Uterus (tissue), 4 donors: ENCODE data around the gene NACA. TPM values are rescaled to one million over a fixed set of nuclear protein-coding genes. Genes with fewer than 3 reads are reported as not detected.

Experiments used
- DNase-seq, 2 donors: peaks; one replicate each; pipeline ENCODE4 v3.0.0-alpha.2; 2019 to 2020
- H3K27ac ChIP-seq, 2 donors: fragments of 200-600 bp; sonication (generic); 1 replicate in 1 of 2; 2 replicates in 1 of 2; pipeline ENCODE4 v1.5.1; 2016 to 2018
- H3K27me3 ChIP-seq, 2 donors: fragments of 200-600 bp; sonication (generic); one replicate each; pipeline ENCODE4 v1.5.1; 2018 to 2019; ENCODE audit warnings: control low read depth in 1 of 2
- H3K36me3 ChIP-seq, 2 donors: fragments of 200-600 bp; sonication (generic); one replicate each; pipeline ENCODE4 v1.5.1; 2019; ENCODE audit warnings: control low read depth in 1 of 2
- H3K4me1 ChIP-seq, 2 donors: fragments of 200-600 bp; sonication (generic); one replicate each; pipeline ENCODE4 v1.5.1; 2018 to 2019; ENCODE audit warnings: control low read depth in 1 of 2
- H3K4me3 ChIP-seq, 2 donors: fragments of 200-600 bp; sonication (generic); 1 replicate in 1 of 2; 2 replicates in 1 of 2; pipeline ENCODE4 v1.5.1; 2018 to 2019; ENCODE audit warnings: mild to moderate bottlenecking in 1 of 2
- H3K9me3 ChIP-seq, 2 donors: fragments of 200-600 bp; sonication (generic); one replicate each; pipeline ENCODE4 v1.5.1; 2019; ENCODE audit warnings: control low read depth in 1 of 2
- CTCF ChIP-seq, 4 experiments: fragments of 200-600 bp in 2 of 4; fragments of 450-650 bp in 2 of 4; sonication (generic) in 2 of 4; IDR thresholded peaks; one replicate each; pipeline ENCODE4 v1.5.1; 2016 to 2019; ENCODE audit warnings: antibody characterized with exemption in 4 of 4, mild to moderate bottlenecking in 2 of 4, moderate library complexity in 1 of 4
- POLR2A ChIP-seq, 2 donors: fragments of 450-650 bp; IDR thresholded peaks; one replicate each; pipeline ENCODE4 v1.6.1; 2016; ENCODE audit warnings: antibody characterized with exemption in 2 of 2, mild to moderate bottlenecking in 1 of 2, moderate library complexity in 1 of 2
- intact Hi-C: fragments of 100-400 bp; cut with DNase I; formaldehyde crosslinking; loops from one replicate; pipeline ENCODE4 v1.15.1; 2023; ENCODE audit warnings: low total_unique reads
- total RNA-seq, 4 donors: library from RNA; depleted of rRNA in 3 of 4; stranded (reverse); fragments of >200 nt in 3 of 4; gene quantifications; one replicate each; pipeline versions ENCODE4 v1.1.0 to v1.2.4, GENCODE V29; 2014 to 2023
- donor health status: DM: yes; HTN: yes; CAD: no.

The NACA gene
- total RNA-seq, 4 donors from 2014 or later: 942 to 2,684 (median 1,304) TPM

GRCh38 chr12:56723889-56724700 lies 1.0 kb downstream of the NACA start:
- TF ChIP-seq CTCF (IDR thresholded peaks at IDR 0.05) (no peak), POLR2A (IDR thresholded peaks at IDR 0.05) (no peak)
- Histone ChIP-seq H3K27me3 (no peaks in the 10 kb centered on the region), H3K4me3 (peak overlapping the region; percentile 61 to 78), H3K27ac (peak overlapping the region; percentile 88 to 93), H3K4me1 (peaks cover 10 to 14% of the 10 kb centered on the region in 2 donors), H3K36me3 (no peaks in the 10 kb centered on the region), H3K9me3 (no peaks in the 10 kb centered on the region)
- DNase-seq: peak; percentile 63 to 69
- intact Hi-C loops: loop anchor here (10.0 kb wide), 1 partner anchor 89 kb away; the partner anchor contains the start of gene BAZ2A

GRCh38 chr12:56723352-56723751 lies 1.7 kb downstream of the NACA start:
- H3K36me3 ChIP-seq: no peaks in the 10 kb centered on the region
- H3K4me1 ChIP-seq: peaks cover 14 to 17% of the 10 kb centered on the region in 2 donors
- peak overlapping the region; percentile 88 to 93 for H3K27ac ChIP-seq
- H3K9me3 ChIP-seq: no peaks in the 10 kb centered on the region
- intact Hi-C loops: loop anchor here (10.0 kb wide), 1 partner anchor 89 kb away; the partner anchor contains the start of gene BAZ2A
- no peak for DNase-seq
- H3K27me3 ChIP-seq: no peaks in the 10 kb centered on the region
- peak overlapping the region; percentile 61 to 78 for H3K4me3 ChIP-seq
- TF ChIP-seq POLR2A (IDR thresholded peaks at IDR 0.05) (no peak), CTCF (IDR thresholded peaks at IDR 0.05) (no peak)

- H3K4me1 ChIP-seq: peaks cover 14 to 21% of the 10 kb centered on the region in 2 donors
- intact Hi-C loops: loop anchor here (10.0 kb wide), 1 partner anchor 88 kb away; the partner anchor contains the start of gene BAZ2A
- H3K4me3 ChIP-seq: no peak overlapping the region
- DNase-seq: no peak
- H3K27me3 ChIP-seq: no peaks in the 10 kb centered on the region
- H3K36me3 ChIP-seq: no peaks in the 10 kb centered on the region
- TF ChIP-seq CTCF (IDR thresholded peaks at IDR 0.05): no peak
- TF ChIP-seq POLR2A (IDR thresholded peaks at IDR 0.05): no peak
- peak overlapping the region in 1 of 2 donors; percentile 93 for H3K27ac ChIP-seq
- no peaks in the 10 kb centered on the region for H3K9me3 ChIP-seq
Measured at GRCh38 chr12:56722832-56723231, 2.3 kb downstream of the NACA start.

- H3K36me3 ChIP-seq: no peaks in the 10 kb centered on the region
- DNase-seq: no peak
- H3K9me3 ChIP-seq: no peaks in the 10 kb centered on the region
- no peak for TF ChIP-seq CTCF (IDR thresholded peaks at IDR 0.05)
- no peak for TF ChIP-seq POLR2A (IDR thresholded peaks at IDR 0.05)
- no peak overlapping the region for H3K4me3 ChIP-seq
- no peaks in the 10 kb centered on the region for H3K27me3 ChIP-seq
- intact Hi-C loops: loop anchor here (10.0 kb wide), 1 partner anchor 87 kb away; the partner anchor contains the start of gene BAZ2A
- peaks cover 14 to 25% of the 10 kb centered on the region in 2 donors for H3K4me1 ChIP-seq
- peak overlapping the region in 1 of 2 donors; percentile 49 for H3K27ac ChIP-seq
Measured at GRCh38 chr12:56721721-56722120, 3.4 kb downstream of the NACA start.

- DNase-seq: no peak
- intact Hi-C loops: loop anchor here (10.0 kb wide), 1 partner anchor 86 kb away; the partner anchor contains the start of gene BAZ2A
- TF ChIP-seq CTCF (IDR thresholded peaks at IDR 0.05) (no peak), POLR2A (IDR thresholded peaks at IDR 0.05) (no peak)
- Histone ChIP-seq H3K4me3 (no peak overlapping the region), H3K9me3 (no peaks in the 10 kb centered on the region), H3K36me3 (no peaks in the 10 kb centered on the region), H3K4me1 (peaks cover 14 to 28% of the 10 kb centered on the region in 2 donors), H3K27me3 (no peaks in the 10 kb centered on the region), H3K27ac (no peak overlapping the region)
Measured at GRCh38 chr12:56721216-56721615, 3.9 kb downstream of the NACA start.
